AG08396 (cell line): ENCODE results near the gene MEIS1.

Source experiments
- DNase-seq: peaks from one replicate; pipeline ENCODE4 v3.0.0; 2012; ENCODE audit warnings: low spot score, mixed read lengths

MEIS1 gene

DNA sequence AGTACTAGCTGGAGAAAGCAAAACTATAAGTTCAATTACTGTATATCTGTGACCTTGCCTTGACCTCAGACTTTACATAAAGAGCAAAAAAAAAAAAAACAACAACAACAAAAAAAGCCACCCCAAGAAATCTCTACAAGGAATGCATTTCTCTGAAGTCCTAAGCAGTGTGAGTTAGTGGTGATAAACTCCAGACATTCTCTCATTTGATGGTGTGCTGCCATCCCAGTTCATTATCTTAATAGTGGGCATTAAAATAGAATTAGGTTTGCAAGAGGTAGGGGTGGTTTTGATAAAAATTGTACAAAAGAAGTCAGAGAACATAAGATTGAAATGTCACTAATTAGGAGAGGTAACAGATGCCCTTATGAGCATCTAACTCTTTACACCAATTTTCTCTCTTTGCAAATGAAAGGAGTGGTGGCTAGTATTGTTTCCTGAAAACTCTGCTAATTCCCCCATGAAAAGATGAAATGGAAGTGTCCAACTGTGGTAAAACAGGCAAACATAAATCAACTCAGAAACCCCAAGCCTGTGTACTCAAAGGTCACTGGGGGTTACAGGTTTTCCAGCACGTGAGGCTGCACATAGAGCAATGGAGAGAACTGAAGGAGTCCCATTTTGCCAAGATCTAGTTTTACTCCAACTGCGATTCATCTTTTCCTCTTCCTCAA, 131.9 kb downstream of the MEIS1 start:
- DNase-seq = no peak

DNA sequence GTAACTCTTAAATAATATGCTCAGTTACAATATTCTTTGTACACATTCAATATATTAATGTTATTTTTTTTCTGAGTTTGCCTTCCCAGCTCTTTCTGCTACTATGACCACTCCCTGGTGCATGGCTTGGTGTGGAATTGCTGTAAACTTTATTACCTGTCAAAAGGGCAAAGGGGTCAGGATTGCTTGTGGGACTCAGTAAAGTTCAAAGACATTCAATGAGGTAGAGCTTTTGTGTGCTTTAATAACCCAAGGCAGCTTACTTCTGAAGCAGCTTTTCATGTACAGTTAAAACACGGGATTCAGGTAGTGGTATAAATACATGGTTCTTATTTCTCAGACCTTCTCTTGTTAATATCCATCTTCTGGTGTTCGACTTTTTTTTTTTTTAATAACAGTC, 132.8 kb downstream of the MEIS1 start:
- no peak for DNase-seq

GRCh38 chr2:66568650-66569300, 133.8 kb downstream of the MEIS1 start:
- no peak for DNase-seq

DNA sequence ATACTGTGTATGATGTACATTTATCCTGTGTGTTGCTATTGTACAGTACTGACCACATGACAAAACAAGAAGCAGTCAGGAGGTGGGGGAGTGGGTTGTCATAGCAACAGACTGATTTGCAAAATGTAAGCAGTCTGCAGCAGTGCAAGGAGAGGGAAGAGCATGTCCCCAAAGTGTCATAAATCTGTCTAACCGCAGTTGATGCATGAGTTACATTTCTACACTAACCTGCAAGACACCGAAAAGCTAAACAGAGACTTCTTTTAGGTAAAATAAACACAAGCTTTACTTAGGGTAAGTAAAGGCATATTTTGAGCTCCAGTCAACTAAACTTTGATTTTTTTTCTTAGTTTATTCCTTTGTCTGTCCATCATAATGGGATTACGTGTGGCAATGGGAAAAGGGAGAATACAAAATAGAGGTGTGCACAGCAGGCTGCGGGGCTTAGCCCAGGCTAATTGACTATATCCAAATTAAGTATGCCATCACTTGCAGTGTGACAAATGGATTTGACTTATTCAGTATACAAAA, 134.5 kb downstream of the MEIS1 start:
- DNase-seq = peak; percentile 27

- DNase-seq = no peak
Measured at GRCh38 chr2:66569974-66570373, 135.0 kb downstream of the MEIS1 start.

GRCh38 chr2:66570471-66570870, 135.5 kb downstream of the MEIS1 start:
- DNase-seq = no peak

DNA sequence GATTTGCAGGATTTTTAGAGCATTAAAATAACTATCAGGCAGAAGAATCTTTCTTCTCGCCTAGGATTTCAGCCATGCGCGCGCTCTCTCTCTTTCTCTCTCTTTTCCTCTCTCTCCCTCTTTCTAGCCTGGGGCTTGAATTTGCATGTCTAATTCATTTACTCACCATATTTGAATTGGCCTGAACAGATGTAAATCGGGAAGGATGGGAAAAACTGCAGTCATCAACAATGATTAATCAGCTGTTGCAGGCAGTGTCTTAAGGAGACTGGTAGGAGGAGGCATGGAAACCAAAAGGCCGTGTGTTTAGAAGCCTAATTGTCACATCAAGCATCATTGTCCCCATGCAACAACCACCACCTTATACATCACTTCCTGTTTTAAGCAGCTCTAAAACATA, 137.0 kb downstream of the MEIS1 start:
- DNase-seq = no peak

- no peak for DNase-seq
Measured at GRCh38 chr2:66572391-66572790, 137.5 kb downstream of the MEIS1 start.

DNA sequence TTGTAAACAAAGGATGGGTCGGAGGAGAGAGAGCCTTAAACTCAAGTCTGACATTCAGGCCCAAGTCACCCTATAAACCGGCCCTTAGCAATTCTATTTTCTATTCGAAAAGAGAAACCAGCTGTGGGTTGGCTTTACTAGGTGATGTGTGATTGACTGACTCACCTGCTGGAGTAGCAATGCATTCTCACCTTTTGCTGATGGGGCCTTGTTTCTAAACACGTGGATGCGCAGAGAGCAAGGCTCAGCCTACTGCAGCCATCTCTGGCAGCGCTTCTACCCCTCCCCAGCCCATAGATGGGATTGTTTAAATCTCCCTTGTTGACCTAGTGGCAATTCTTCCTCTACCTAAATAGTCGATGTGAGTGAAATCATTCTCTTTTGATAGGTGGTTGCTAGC, 138.5 kb downstream of the MEIS1 start:
- DNase-seq = no peak

- no peak for DNase-seq
Measured at GRCh38 chr2:66573821-66574233, 138.9 kb downstream of the MEIS1 start.

DNA sequence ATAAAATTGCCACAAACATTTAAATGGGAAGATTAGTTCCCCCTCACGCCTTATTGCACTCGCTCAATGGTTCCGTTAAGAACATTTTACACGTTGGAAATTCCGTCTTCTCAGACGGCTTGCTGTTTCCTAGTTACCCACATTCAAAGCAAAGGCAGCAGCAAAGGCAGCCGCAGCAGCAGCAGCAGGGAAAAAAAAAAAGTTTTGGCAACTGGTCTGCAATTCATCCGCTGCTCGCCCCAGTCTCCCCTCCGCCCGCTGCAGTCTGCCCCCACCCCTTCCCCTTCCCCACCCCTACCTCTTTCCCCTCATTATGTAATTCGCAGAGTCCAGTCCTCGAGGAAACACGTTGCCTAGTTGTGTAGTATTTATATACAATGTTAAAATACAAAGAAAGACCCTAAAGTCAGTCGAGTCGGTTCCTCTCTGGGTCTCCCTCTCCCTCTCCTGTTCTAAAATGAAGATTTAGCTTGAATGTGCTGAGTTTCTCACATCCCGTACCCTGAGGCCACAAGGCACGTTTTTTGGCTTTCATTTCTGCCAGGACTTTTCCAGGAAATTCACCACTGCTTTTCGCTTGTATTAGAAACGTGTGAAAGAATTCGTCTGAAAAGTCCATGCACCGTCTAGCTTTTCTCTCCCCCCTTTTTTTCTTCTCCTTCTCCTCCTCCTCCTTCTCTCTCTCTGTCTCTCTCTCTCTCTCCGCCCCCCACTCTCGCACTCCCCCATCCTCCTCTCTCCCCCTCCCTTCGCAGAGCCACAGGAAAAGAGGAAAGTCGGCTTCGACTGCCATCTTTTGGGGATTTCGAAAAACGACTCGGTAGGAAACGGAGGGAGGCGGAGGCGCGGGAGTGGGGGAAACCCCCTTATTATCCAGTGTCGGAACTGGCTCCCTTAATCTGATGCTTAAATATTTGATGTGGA, 140.0 kb downstream of the MEIS1 start:
- DNase-seq = peak; percentile 80

GRCh38 chr2:66575625-66576310, 140.8 kb downstream of the MEIS1 start:
- peak; percentile 36 for DNase-seq

- peak; percentile 26 for DNase-seq
Measured at GRCh38 chr2:66576311-66576560, 141.3 kb downstream of the MEIS1 start.

- peak; percentile 49 for DNase-seq
Measured at GRCh38 chr2:66576561-66577320, 141.8 kb downstream of the MEIS1 start.

- DNase-seq = peak; percentile 41
Measured at GRCh38 chr2:66577321-66578053, 142.6 kb downstream of the MEIS1 start.

DNA sequence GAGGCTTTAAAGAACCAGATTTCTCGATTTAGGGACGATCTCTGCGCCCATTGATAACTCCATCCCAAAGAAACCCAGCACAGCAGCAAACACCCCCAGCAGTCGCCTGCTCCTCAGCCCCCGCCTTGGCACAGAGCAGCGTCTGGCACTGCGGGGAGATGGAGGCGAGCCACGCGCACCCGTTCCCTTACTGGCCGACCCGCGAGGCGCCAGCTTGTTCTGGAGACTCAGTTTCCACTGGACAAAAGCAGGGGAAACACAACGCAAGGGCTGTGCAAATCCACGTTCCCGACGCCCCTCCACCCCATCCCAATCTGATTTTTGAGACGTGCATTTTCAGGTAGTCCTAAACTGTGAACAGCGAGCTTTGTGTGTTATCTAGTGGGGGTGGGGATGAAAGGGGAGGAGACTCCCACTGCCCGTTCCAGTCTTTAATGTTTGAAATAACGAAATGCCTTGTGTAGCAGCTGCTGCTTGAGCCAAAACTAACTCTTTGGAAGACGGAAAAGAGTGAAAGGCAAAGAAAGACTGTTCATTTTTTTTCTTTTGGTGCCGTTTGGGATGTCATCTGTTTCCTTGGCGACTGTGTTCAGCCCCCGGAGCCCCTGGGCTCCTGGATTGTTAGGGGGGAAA, 143.2 kb downstream of the MEIS1 start:
- peak; percentile 42 for DNase-seq

DNA sequence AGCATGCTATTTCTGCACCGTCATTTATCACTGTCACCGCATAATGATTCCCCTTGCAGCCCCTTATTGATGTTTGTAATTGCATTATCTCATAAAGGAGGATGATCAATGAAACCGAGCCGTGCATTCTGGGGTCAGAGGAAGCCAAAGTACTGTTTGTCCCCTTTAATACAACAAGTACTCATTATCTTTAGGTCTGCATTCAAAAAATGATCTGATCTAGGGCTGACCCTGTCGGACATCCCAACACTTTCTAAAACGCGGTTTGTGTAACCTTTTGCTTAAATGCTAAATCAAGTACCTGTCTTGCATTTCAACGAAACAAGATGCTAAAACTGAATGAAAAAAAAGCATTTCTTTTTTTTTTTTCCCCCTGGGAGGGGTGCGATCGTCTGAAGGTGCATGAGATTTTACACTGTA, 143.8 kb downstream of the MEIS1 start:
- no peak for DNase-seq

GRCh38 chr2:66579186-66580126, 144.5 kb downstream of the MEIS1 start:
- DNase-seq = no peak
